Loucy (cell line): ENCODE data around the gene PCSK5.
A peak's percentile ranks its signal among the peaks of the same experiment; 100 is the strongest.

Source experiments
- H2AFZ ChIP-seq: fragments of 200-600 bp; sonication (generic); 2 replicates; pipeline ENCODE4 v1.6.0; 2016; ENCODE audit warnings: antibody characterized with exemption, mild to moderate bottlenecking, low read length, moderate library complexity
- H3F3A ChIP-seq: fragments of 200-600 bp; 2 replicates; pipeline ENCODE4 v1.6.0; 2016; ENCODE audit warnings: antibody characterized with exemption, low read depth, mild to moderate bottlenecking
- H3K27me3 ChIP-seq: fragments of 200-600 bp; sonication (generic); 2 replicates; pipeline ENCODE4 v1.6.1; 2014; ENCODE audit warnings: low read length, mild to moderate bottlenecking; ENCODE audit not compliant: insufficient read depth, poor library complexity, severe bottlenecking
- H3K36me3 ChIP-seq: fragments of 200-600 bp; sonication (generic); 2 replicates; pipeline ENCODE4 v1.6.1; 2016; ENCODE audit warnings: low read length; ENCODE audit not compliant: insufficient read depth
- H3K4me1 ChIP-seq: fragments of 200-600 bp; sonication (generic); 2 replicates; pipeline ENCODE4 v1.5.1; 2014; ENCODE audit warnings: low read length, mild to moderate bottlenecking; ENCODE audit not compliant: insufficient read depth, poor library complexity, severe bottlenecking
- H3K4me2 ChIP-seq: fragments of 200-600 bp; sonication (generic); 2 replicates; pipeline ENCODE4 v1.6.0; 2014; ENCODE audit warnings: antibody characterized with exemption, low read length, low read depth, mild to moderate bottlenecking; ENCODE audit not compliant: poor library complexity, severe bottlenecking
- H3K4me3 ChIP-seq: fragments of 200-600 bp; sonication (generic); 2 replicates; pipeline ENCODE4 v1.5.1; 2014; ENCODE audit warnings: low read length, mild to moderate bottlenecking, mixed read lengths; ENCODE audit not compliant: poor library complexity, severe bottlenecking
- H3K79me2 ChIP-seq: fragments of 200-600 bp; sonication (generic); 2 replicates; pipeline ENCODE4 v1.6.1; 2014; ENCODE audit warnings: low read length; ENCODE audit not compliant: insufficient read depth
- H3K9ac ChIP-seq: fragments of 200-600 bp; sonication (generic); 2 replicates; pipeline ENCODE4 v1.6.0; 2014; ENCODE audit warnings: mild to moderate bottlenecking, low read depth, low read length, moderate library complexity; ENCODE audit not compliant: poor library complexity, severe bottlenecking
- H3K9me2 ChIP-seq: fragments of 200-600 bp; sonication (generic); replicated peaks from 2 replicates; pipeline ENCODE4 v1.6.1; 2016; ENCODE audit warnings: low read depth, low read length, mixed read lengths
- H3K9me3 ChIP-seq: fragments of 200-600 bp; sonication (generic); 2 replicates; pipeline ENCODE4 v1.6.1; 2014; ENCODE audit warnings: mild to moderate bottlenecking, antibody characterized with exemption, low read length, low read depth; ENCODE audit not compliant: insufficient read depth
- H4K20me1 ChIP-seq: fragments of 200-600 bp; sonication (generic); 2 replicates; pipeline ENCODE4 v1.6.0; 2014; ENCODE audit warnings: antibody characterized with exemption, low read length, mild to moderate bottlenecking; ENCODE audit not compliant: insufficient read depth, poor library complexity, severe bottlenecking
- EZH2phosphoT487 ChIP-seq: fragments of 200-600 bp; IDR thresholded peaks from 2 replicates; pipeline ENCODE4 v1.6.1; 2018; ENCODE audit warnings: antibody characterized with exemption, mild to moderate bottlenecking, moderate library complexity, borderline replicate concordance
- TF ChIP-seq, protein P1 (sequence below): fragments of 200-600 bp; sonication (generic); conservative IDR thresholded peaks from 2 replicates; pipeline ENCODE4 v1.5.1; 2014; ENCODE audit warnings: mild to moderate bottlenecking, antibody characterized with exemption, low read length

The PCSK5 gene

DNA sequence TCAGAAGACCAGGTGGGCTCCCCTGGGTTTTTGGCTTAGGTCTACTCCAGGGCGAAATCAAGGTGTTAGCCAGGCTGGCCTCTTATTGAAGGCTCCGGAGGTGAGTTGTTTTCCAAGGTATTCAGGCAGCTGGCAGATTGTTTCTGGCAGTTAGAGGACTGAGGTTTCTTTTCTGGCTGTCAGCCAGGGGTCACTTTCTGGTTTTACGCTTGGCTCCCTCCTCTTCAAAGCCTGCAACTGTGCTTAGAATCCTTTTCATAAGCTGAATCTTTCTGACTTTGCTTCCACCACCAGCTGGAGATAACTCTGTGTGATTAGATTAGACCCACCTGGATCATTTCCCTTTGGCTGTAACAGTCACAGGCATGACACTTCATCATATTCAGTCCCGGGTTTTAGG lies 479.1 kb downstream of the PCSK5 start:
- Histone ChIP-seq H3K9ac (no peak overlapping the region), H2AFZ (no peak overlapping the region)

DNA sequence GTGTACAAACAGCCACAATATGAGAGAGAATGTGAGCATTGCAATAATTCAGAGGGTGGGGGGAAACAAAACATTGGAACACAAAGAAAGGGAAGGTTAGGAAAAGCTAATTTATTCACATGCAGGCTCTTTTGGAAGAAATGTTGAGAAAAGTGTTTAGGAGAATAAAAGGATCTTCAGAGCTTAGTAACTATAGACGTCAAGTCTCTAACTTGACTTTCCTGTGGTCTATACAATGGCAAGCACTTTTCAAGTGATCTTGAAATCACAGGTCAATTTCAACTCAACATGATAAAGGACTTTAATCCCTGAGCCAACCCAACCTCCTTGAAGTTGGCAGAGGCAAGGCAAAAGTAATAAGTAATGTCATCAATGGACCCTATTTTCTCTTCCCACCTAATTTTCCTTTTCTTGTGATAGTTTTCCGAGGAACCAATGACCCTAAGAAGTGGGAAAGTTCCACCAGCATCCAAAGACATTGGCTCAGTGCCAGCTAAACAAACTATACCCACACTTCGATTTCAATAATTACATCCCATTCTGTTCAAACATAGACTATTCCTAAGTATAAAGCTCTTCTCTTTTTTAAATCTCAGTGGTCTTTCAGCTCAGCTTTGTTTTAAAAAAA lies 480.0 kb downstream of the PCSK5 start:
- H3K27me3 ChIP-seq, result no peaks in the 10 kb centered on the region
- TF ChIP-seq, protein P1, sequence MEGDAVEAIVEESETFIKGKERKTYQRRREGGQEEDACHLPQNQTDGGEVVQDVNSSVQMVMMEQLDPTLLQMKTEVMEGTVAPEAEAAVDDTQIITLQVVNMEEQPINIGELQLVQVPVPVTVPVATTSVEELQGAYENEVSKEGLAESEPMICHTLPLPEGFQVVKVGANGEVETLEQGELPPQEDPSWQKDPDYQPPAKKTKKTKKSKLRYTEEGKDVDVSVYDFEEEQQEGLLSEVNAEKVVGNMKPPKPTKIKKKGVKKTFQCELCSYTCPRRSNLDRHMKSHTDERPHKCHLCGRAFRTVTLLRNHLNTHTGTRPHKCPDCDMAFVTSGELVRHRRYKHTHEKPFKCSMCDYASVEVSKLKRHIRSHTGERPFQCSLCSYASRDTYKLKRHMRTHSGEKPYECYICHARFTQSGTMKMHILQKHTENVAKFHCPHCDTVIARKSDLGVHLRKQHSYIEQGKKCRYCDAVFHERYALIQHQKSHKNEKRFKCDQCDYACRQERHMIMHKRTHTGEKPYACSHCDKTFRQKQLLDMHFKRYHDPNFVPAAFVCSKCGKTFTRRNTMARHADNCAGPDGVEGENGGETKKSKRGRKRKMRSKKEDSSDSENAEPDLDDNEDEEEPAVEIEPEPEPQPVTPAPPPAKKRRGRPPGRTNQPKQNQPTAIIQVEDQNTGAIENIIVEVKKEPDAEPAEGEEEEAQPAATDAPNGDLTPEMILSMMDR, result no peak
- no peak for TF ChIP-seq EZH2phosphoT487
- H3K79me2 ChIP-seq, result no peaks in the 10 kb centered on the region
- H3K36me3 ChIP-seq, result no peaks in the 10 kb centered on the region
- no peak overlapping the region for H3K4me2 ChIP-seq
- H3K4me3 ChIP-seq, result no peak overlapping the region
- no peak overlapping the region for H3K9ac ChIP-seq
- H3F3A ChIP-seq, result no peaks in the 10 kb centered on the region
- H3K9me2 ChIP-seq, result no peaks in the 10 kb centered on the region
- H2AFZ ChIP-seq, result no peak overlapping the region
- H3K9me3 ChIP-seq, result no peaks in the 10 kb centered on the region
- H4K20me1 ChIP-seq, result no peaks in the 10 kb centered on the region
- peaks cover 6% of the 10 kb centered on the region for H3K4me1 ChIP-seq

More for the DNA sequence above, 479.1 kb downstream of the PCSK5 start:
- Histone ChIP-seq H3F3A (no peaks in the 10 kb centered on the region), H3K4me3 (no peak overlapping the region), H3K9me2 (no peaks in the 10 kb centered on the region), H3K4me2 (peak overlapping the region; percentile 12), H4K20me1 (no peaks in the 10 kb centered on the region), H3K36me3 (no peaks in the 10 kb centered on the region), H3K9me3 (no peaks in the 10 kb centered on the region), H3K27me3 (no peaks in the 10 kb centered on the region), H3K4me1 (peaks cover 6% of the 10 kb centered on the region), H3K79me2 (no peaks in the 10 kb centered on the region)
- TF ChIP-seq EZH2phosphoT487, result no peak
- TF ChIP-seq, protein P1, result no peak

DNA sequence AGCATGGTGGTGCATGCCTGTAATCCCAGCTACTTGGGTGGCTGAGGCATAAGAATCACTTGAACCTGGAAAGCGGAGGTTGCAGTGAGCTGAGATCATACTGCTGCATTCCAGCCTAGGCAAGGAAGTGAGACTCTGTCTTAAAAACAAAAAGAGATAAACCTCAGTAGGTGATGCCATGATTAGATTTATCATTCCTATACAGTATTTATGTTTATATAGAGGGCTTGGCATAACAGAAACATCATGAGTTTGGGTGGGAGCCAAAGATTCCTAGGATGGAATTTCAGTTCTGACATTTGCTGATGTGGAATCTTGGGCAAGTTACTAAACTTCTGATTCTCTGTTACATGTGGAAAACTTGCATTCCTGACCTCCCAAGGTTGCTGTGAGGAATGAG lies 481.4 kb downstream of the PCSK5 start:
- Histone ChIP-seq H3K36me3 (no peaks in the 10 kb centered on the region), H3F3A (no peaks in the 10 kb centered on the region), H4K20me1 (no peaks in the 10 kb centered on the region), H3K27me3 (no peaks in the 10 kb centered on the region), H2AFZ (no peak overlapping the region), H3K4me3 (no peak overlapping the region), H3K4me1 (peaks cover 6% of the 10 kb centered on the region), H3K79me2 (no peaks in the 10 kb centered on the region), H3K9me3 (no peaks in the 10 kb centered on the region), H3K9ac (no peak overlapping the region), H3K4me2 (no peak overlapping the region), H3K9me2 (no peaks in the 10 kb centered on the region)
- TF ChIP-seq, protein P1, result no peak
- TF ChIP-seq EZH2phosphoT487, result no peak
